ENCODE data around the gene QTRT2. TPM values are rescaled to one million over a fixed set of nuclear protein-coding genes. Genes with fewer than 3 reads are reported as not detected.

QTRT2 gene
- total RNA-seq, 1 donor from 2014 or later: 21.4 TPM

GRCh38 chr3:114076711-114077110 lies 20.2 kb downstream of the QTRT2 start:
- DNase-seq (ENCODE audit: low spot score): no peak

GRCh38 chr3:114078126-114078525 lies 21.6 kb downstream of the QTRT2 start:
- no peak for DNase-seq (ENCODE audit: low spot score)

- DNase-seq (ENCODE audit: low spot score): no peak
These were observed 23.2 kb downstream of the QTRT2 start for GRCh38 chr3:114079761-114080160.

GRCh38 chr3:114080201-114080600 lies 23.7 kb downstream of the QTRT2 start:
- DNase-seq (ENCODE audit: low spot score): no peak

- no peak for DNase-seq (ENCODE audit: low spot score)
These were observed 24.5 kb downstream of the QTRT2 start for GRCh38 chr3:114081037-114081436.

- no peak for DNase-seq (ENCODE audit: low spot score)
These were observed 26.6 kb downstream of the QTRT2 start for GRCh38 chr3:114083112-114083511.

- no peak for DNase-seq (ENCODE audit: low spot score)
These were observed 29.8 kb downstream of the QTRT2 start for GRCh38 chr3:114086356-114086755.

- DNase-seq (ENCODE audit: low spot score): no peak
These were observed 33.1 kb downstream of the QTRT2 start for GRCh38 chr3:114089675-114090074.

- DNase-seq (ENCODE audit: low spot score): no peak
These were observed 35.8 kb downstream of the QTRT2 start for GRCh38 chr3:114092151-114093015.

- no peak for DNase-seq (ENCODE audit: low spot score)
These were observed 36.5 kb downstream of the QTRT2 start for GRCh38 chr3:114093016-114093380.

- no peak for DNase-seq (ENCODE audit: low spot score)
These were observed 37.1 kb downstream of the QTRT2 start for GRCh38 chr3:114093596-114093995.

GRCh38 chr3:114095796-114096195 lies 39.3 kb downstream of the QTRT2 start:
- no peak for DNase-seq (ENCODE audit: low spot score)

- DNase-seq (ENCODE audit: low spot score): no peak
These were observed 44.6 kb downstream of the QTRT2 start for GRCh38 chr3:114101101-114101500.

- DNase-seq (ENCODE audit: low spot score): no peak
These were observed 46.6 kb downstream of the QTRT2 start for GRCh38 chr3:114103181-114103580.

GRCh38 chr3:114103858-114104257 lies 47.3 kb downstream of the QTRT2 start:
- no peak for DNase-seq (ENCODE audit: low spot score)

- DNase-seq (ENCODE audit: low spot score): no peak
These were observed 47.9 kb downstream of the QTRT2 start for GRCh38 chr3:114104414-114104813.

GRCh38 chr3:114108137-114108536 lies 51.6 kb downstream of the QTRT2 start:
- no peak for DNase-seq (ENCODE audit: low spot score)

- DNase-seq (ENCODE audit: low spot score): no peak
These were observed 53.9 kb downstream of the QTRT2 start for GRCh38 chr3:114110439-114110838.

GRCh38 chr3:114111060-114111770 lies 54.7 kb downstream of the QTRT2 start:
- no peak for DNase-seq (ENCODE audit: low spot score)

- DNase-seq (ENCODE audit: low spot score): no peak
These were observed 56.2 kb downstream of the QTRT2 start for GRCh38 chr3:114112696-114113095.

- no peak for DNase-seq (ENCODE audit: low spot score)
These were observed 58.2 kb downstream of the QTRT2 start for GRCh38 chr3:114114719-114115118.

- no peak for DNase-seq (ENCODE audit: low spot score)
These were observed 58.6 kb downstream of the QTRT2 start for GRCh38 chr3:114115143-114115542.

- no peak for DNase-seq (ENCODE audit: low spot score)
These were observed 63.2 kb downstream of the QTRT2 start for GRCh38 chr3:114119776-114120175.

Measured in mesenteric fat pad (tissue), 1 donor.